K562 (cell line): ENCODE data around the gene KIF5A. TPM values are rescaled to one million over a fixed set of nuclear protein-coding genes. Genes with fewer than 3 reads are reported as not detected.

Experiments
- ARID2 ChIP-seq: fragments of 450-650 bp; IDR thresholded peaks from 2 replicates; pipeline ENCODE4 v1.6.1; 2017; ENCODE audit warnings: antibody characterized with exemption, mild to moderate bottlenecking
- CHD2 ChIP-seq: IDR thresholded peaks from 2 replicates; pipeline ENCODE4 v1.6.1; 2011; ENCODE audit warnings: low read depth, low read length
- EHMT2 ChIP-seq: fragments of 450-650 bp; IDR thresholded peaks from 2 replicates; pipeline ENCODE4 v1.6.1; 2018; ENCODE audit warnings: antibody characterized with exemption
- HCFC1 ChIP-seq: IDR thresholded peaks from 2 replicates; pipeline ENCODE4 v1.6.1; 2012; ENCODE audit warnings: low read depth, low read length, improper control_type of control experiment
- HDAC1 ChIP-seq, 2 experiments: fragments of 450-650 bp; IDR thresholded peaks; 2 replicates each; pipeline ENCODE4 v1.6.1; 2016 to 2017; ENCODE audit warnings: inconsistent platforms in 1 of 2, mild to moderate bottlenecking in 1 of 2, moderate library complexity in 1 of 2
- HEY1 ChIP-seq: fragments of 250-450 bp; sonication (Bioruptor Pico); IDR thresholded peaks from 2 replicates; pipeline ENCODE4 v1.5.0; 2020; ENCODE audit warnings: mild to moderate bottlenecking, moderate library complexity, borderline replicate concordance
- HMG20A ChIP-seq: fragments of 450-650 bp; formaldehyde crosslinking; conservative IDR thresholded peaks from 2 replicates; pipeline ENCODE4 v1.4.0; 2020; ENCODE audit warnings: mild to moderate bottlenecking, mixed read lengths
- MAZ ChIP-seq, 2 experiments: fragments of 450-650 bp in 1 of 2; sonication (generic) in 1 of 2; formaldehyde crosslinking; IDR thresholded peaks in 1 of 2; conservative IDR thresholded peaks in 1 of 2; 2 replicates each; pipeline versions ENCODE4 v1.4.0 to v1.5.0; 2020; ENCODE audit warnings: mild to moderate bottlenecking in 1 of 2, missing genetic modification reagents in 1 of 2
- MTA3 ChIP-seq: fragments of 450-650 bp; formaldehyde crosslinking; IDR thresholded peaks from 2 replicates; pipeline ENCODE4 v1.6.1; 2017; ENCODE audit warnings: mild to moderate bottlenecking, borderline replicate concordance
- NFE2L1 ChIP-seq: fragments of 450-650 bp; IDR thresholded peaks from 2 replicates; pipeline ENCODE4 v1.6.1; 2016; ENCODE audit warnings: missing genetic modification characterization, low read depth, mild to moderate bottlenecking, missing compliant biosample characterization, moderate library complexity, borderline replicate concordance
- POLR2B ChIP-seq: fragments of 450-650 bp; IDR thresholded peaks from 2 replicates; pipeline ENCODE4 v1.6.1; 2018; ENCODE audit warnings: low read depth; ENCODE audit not compliant: partially characterized antibody
- SNRNP70 ChIP-seq: fragments of 200-400 bp; formaldehyde crosslinking; optimal IDR thresholded peaks from 2 replicates; pipeline ENCODE3; 2017; ENCODE audit warnings: low read depth, low read length
- TAL1 ChIP-seq: fragments of 450-650 bp; IDR thresholded peaks from 2 replicates; pipeline ENCODE4 v1.6.1; 2016; ENCODE audit warnings: mild to moderate bottlenecking
- TRIM28 ChIP-seq: fragments of 450-650 bp; IDR thresholded peaks from 2 replicates; pipeline ENCODE4 v1.6.1; 2017
- ZNF707 ChIP-seq: fragments of 250-450 bp; sonication (Bioruptor Pico); conservative IDR thresholded peaks from 2 replicates; pipeline ENCODE4 v1.8.0; 2022; ENCODE audit warnings: inconsistent platforms, mild to moderate bottlenecking, moderate library complexity
- polyA plus RNA-seq, 8 experiments: library from polyadenylated mRNA; depleted of rRNA in 4 of 8; stranded (reverse) in 5 of 8; unstranded in 3 of 8; fragments of >200 nt; fragmentation: Nextera tagmentation in 2 of 8; fragmentation: Illumina TruSeq in 1 of 8; extraction: Ambion mirVana in 2 of 8; extraction: Trizol in 1 of 8; gene quantifications; 2 replicates each; pipeline versions ENCODE4 v1.2.1 to v1.2.3, GENCODE V29; 2011 to 2014; ENCODE audit warnings: inconsistent platforms in 1 of 8, missing spikeins in 1 of 8
- total RNA-seq, 7 experiments: library from RNA; depleted of rRNA in 6 of 7; stranded (reverse); fragments of >200 nt in 6 of 7; fragmentation: Illumina TruSeq in 2 of 7; extraction: Trizol in 2 of 7; gene quantifications; 2 replicates each; pipeline versions ENCODE4 v1.2.1 to v1.2.3, GENCODE V29; 2011 to 2021; ENCODE audit warnings: low replicate concordance in 1 of 7
- TF ChIP-seq, protein P1 (sequence below): fragments of 200-800 bp; sonication (Bioruptor generic); IDR thresholded peaks from 2 replicates; pipeline ENCODE4 v1.6.1; 2017; ENCODE audit warnings: missing genetic modification characterization, missing compliant biosample characterization

KIF5A gene
- total and polyA plus RNA-seq, 9 of the 15 experiments (the other 6 are each of a cell fraction or from before 2014, with no cell fraction given) = 3.4 to 17.7 (median 8.0) TPM

DNA sequence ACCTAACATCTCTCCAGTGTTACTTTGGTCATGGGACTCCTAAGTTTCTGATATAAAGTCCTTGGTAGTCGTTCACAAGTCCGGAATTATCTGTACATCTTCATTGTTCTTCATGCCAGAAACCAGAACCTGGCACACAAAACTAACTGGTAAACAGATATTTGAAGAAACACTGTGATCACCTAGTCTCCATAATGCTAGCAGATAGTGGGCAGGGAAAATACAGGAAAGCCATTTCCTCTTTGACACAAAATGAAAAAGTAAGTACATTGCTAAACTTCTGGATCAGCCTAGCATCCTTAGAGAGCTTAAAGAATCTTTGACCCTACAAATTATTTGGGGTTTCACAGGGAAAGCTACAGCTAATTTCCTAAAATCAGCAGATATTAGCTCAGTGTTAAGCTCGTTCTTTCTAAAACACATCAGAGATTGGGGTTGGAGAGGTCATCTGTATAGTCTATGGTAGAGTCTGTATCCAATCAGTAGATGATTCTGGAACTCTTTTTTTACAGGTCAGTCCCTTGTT lies 34.4 kb upstream of the KIF5A start (continued):
- TF ChIP-seq ZNF707 (CRISPR knock-in tag) = no peak
- no peak for TF ChIP-seq CHD2
- TF ChIP-seq ARID2 = no peak
- no peak for TF ChIP-seq MAZ (CRISPR knock-in tag; conservative IDR thresholded peaks at IDR 0.05 in 1 of 2, IDR thresholded peaks at IDR 0.05 in 1 of 2)
- no peak for TF ChIP-seq HCFC1
- no peak for TF ChIP-seq HEY1 (CRISPR knock-in tag)
- no peak for TF ChIP-seq HDAC1 (IDR thresholded peaks at IDR 0.05)
- no peak for TF ChIP-seq HMG20A (CRISPR knock-in tag)
- TF ChIP-seq, protein P1, sequence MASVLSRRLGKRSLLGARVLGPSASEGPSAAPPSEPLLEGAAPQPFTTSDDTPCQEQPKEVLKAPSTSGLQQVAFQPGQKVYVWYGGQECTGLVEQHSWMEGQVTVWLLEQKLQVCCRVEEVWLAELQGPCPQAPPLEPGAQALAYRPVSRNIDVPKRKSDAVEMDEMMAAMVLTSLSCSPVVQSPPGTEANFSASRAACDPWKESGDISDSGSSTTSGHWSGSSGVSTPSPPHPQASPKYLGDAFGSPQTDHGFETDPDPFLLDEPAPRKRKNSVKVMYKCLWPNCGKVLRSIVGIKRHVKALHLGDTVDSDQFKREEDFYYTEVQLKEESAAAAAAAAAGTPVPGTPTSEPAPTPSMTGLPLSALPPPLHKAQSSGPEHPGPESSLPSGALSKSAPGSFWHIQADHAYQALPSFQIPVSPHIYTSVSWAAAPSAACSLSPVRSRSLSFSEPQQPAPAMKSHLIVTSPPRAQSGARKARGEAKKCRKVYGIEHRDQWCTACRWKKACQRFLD = no peak
- TF ChIP-seq TRIM28 = no peak
- no peak for TF ChIP-seq SNRNP70
- TF ChIP-seq POLR2B = peak; percentile 11
- TF ChIP-seq MTA3 = no peak
- no peak for TF ChIP-seq TAL1
- no peak for TF ChIP-seq EHMT2
- TF ChIP-seq NFE2L1 (tag) = no peak
- TF ChIP-seq, all 486 proteins: peak for 19
